ENCODE data around the gene KRTAP5-2.

DNA sequence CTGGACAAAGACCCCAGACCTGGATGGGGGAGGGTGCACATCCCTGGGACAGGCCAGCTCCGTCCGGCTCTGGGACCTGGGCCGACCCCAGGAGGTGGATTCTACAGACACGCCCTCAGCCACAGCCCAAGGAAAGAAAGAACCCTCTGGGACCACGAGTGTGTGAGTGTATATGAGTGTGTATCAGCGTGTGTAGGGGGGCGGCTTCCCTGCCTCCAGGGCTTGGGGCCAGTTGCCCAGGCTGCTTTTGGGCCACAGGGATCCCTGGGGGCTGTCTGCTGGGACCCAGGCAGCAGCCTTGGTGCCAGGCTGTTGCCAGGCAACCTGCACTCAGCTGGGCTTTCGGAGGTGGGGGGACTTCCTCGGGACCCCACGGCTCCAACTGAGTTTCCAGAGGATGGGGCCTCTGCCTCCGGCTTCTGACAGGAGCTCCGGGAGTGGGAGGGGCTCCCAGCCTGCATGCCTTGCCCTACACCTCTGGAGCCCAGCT lies 34.9 kb downstream of the KRTAP5-2 start:
- no peak for TF ChIP-seq POLR2A (IDR thresholded peaks at IDR 0.05)
- TF ChIP-seq, protein P1, sequence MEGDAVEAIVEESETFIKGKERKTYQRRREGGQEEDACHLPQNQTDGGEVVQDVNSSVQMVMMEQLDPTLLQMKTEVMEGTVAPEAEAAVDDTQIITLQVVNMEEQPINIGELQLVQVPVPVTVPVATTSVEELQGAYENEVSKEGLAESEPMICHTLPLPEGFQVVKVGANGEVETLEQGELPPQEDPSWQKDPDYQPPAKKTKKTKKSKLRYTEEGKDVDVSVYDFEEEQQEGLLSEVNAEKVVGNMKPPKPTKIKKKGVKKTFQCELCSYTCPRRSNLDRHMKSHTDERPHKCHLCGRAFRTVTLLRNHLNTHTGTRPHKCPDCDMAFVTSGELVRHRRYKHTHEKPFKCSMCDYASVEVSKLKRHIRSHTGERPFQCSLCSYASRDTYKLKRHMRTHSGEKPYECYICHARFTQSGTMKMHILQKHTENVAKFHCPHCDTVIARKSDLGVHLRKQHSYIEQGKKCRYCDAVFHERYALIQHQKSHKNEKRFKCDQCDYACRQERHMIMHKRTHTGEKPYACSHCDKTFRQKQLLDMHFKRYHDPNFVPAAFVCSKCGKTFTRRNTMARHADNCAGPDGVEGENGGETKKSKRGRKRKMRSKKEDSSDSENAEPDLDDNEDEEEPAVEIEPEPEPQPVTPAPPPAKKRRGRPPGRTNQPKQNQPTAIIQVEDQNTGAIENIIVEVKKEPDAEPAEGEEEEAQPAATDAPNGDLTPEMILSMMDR (IDR thresholded peaks at IDR 0.05) = no peak

Measured in prostate gland (tissue), 2 donors.